AG08396 (cell line): Measurements from ENCODE around the gene AAMP.
A peak's percentile ranks its signal among the peaks of the same experiment; 100 is the strongest.
"Not testable (repeated sequence)": the region's sequence is repeated elsewhere in the genome, so short reads cannot be mapped to it uniquely, and the experiment has no call there.

Experiments used
- DNase-seq: peaks from one replicate; pipeline ENCODE4 v3.0.0; 2012; ENCODE audit warnings: low spot score, mixed read lengths

Gene AAMP

GRCh38 chr2:218274586-218274985 lies 4.6 kb upstream of the AAMP start:
- DNase-seq, result no peak

GRCh38 chr2:218273908-218274249 lies 3.9 kb upstream of the AAMP start:
- DNase-seq, result no peak

- not testable (repeated sequence) for DNase-seq
Observed at GRCh38 chr2:218273214-218273907, 3.4 kb upstream of the AAMP start.

GRCh38 chr2:218272531-218273212 lies 2.7 kb upstream of the AAMP start:
- DNase-seq, result peak; percentile 81

GRCh38 chr2:218271865-218272530 lies 2.1 kb upstream of the AAMP start:
- DNase-seq, result no peak

- DNase-seq, result no peak
Observed at GRCh38 chr2:218271487-218271797, 1.5 kb upstream of the AAMP start.

- no peak for DNase-seq
Observed at GRCh38 chr2:218270721-218271486, 967 bp upstream of the AAMP start.

- DNase-seq, result no peak
Observed at GRCh38 chr2:218267259-218267658, 2.7 kb downstream of the AAMP start.

- no peak for DNase-seq
Observed at GRCh38 chr2:218266316-218266979, 3.5 kb downstream of the AAMP start.

GRCh38 chr2:218265626-218266025 lies 4.3 kb downstream of the AAMP start:
- no peak for DNase-seq

- no peak for DNase-seq
Observed at GRCh38 chr2:218264773-218265561, 5.0 kb downstream of the AAMP start.

GRCh38 chr2:218263817-218264641 lies 5.9 kb downstream of the AAMP start:
- DNase-seq, result no peak

- no peak for DNase-seq
Observed at GRCh38 chr2:218262631-218263586, 7.0 kb downstream of the AAMP start.

GRCh38 chr2:218262237-218262600 lies 7.7 kb downstream of the AAMP start:
- DNase-seq, result no peak

- no peak for DNase-seq
Observed at GRCh38 chr2:218261423-218262236, 8.3 kb downstream of the AAMP start.

GRCh38 chr2:218260742-218261422 lies 9.1 kb downstream of the AAMP start, which contains the start of gene GPBAR1:
Gene GPBAR1 (plus strand): TSS chr2:218261015. CDS start chr2:218262725, 1,710 bp downstream.
- DNase-seq, result no peak

GRCh38 chr2:218260166-218260565 lies 9.8 kb downstream of the AAMP start:
- no peak for DNase-seq
